ENCODE data around the gene PRR5.

DNA sequence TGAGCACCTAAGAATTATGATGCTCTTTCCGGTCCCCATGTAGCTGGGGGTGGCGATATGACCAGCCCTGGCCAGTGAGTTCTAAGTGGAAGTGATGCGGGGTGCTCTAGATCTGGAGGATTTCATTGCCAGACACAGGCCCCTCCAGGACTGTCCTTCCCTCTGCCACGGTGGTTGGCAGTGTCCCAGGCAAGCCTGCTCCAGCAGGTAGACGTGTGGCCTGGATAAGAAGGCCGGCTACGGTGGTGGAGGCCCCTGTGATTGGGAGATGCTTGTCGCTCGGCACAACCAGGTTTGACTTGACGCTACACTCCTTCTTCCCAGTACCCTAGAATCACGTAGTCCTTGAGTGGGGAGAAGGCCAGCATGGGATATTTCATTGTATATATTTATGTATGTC, 41.2 kb downstream of the PRR5 start:
- TF ChIP-seq, protein P1, sequence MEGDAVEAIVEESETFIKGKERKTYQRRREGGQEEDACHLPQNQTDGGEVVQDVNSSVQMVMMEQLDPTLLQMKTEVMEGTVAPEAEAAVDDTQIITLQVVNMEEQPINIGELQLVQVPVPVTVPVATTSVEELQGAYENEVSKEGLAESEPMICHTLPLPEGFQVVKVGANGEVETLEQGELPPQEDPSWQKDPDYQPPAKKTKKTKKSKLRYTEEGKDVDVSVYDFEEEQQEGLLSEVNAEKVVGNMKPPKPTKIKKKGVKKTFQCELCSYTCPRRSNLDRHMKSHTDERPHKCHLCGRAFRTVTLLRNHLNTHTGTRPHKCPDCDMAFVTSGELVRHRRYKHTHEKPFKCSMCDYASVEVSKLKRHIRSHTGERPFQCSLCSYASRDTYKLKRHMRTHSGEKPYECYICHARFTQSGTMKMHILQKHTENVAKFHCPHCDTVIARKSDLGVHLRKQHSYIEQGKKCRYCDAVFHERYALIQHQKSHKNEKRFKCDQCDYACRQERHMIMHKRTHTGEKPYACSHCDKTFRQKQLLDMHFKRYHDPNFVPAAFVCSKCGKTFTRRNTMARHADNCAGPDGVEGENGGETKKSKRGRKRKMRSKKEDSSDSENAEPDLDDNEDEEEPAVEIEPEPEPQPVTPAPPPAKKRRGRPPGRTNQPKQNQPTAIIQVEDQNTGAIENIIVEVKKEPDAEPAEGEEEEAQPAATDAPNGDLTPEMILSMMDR (IDR thresholded peaks at IDR 0.05 in 8 of 11, conservative IDR thresholded peaks at IDR 0.05 in 3 of 11) = no peak
- no peak for TF ChIP-seq POLR2A (IDR thresholded peaks at IDR 0.05)
